ENCODE measurements around the gene CACNA2D2. TPM values are rescaled to one million over a fixed set of nuclear protein-coding genes. Genes with fewer than 3 reads are reported as not detected.

CACNA2D2 gene
- total RNA-seq, 1 donor from 2014 or later = 0.21 TPM

DNA sequence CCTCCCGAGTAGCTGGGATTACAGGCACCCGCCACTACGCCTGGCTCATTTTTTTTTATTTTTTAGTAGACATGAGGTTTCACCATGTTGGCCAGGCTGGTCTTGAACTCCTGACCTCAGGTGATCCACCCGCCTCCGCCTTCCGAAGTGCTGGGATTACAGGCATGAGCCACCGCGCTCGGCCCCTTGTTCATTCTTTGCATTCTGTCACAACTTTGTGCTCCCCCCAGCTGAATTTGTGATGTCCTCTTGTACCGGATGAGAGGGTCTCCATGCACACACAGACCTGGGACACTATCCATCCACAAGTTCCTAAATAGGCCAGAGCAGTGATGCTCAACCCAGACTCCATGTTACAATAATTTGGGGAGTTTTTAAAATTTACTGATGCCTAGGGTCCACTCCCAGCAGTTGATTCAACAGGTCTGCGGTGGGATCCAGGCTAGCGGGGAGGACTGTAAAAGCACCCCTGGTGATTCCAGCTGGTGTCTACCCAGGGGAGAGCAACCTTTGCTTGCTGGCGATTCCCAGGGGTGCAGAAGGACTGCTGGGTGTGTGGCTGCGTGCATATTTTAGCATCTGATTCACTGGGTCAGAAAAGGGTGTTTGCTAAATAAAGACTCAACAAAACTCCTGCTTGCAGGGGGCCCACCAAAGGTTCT is 163.8 kb downstream of the CACNA2D2 start:
- DNase-seq (ENCODE audit: low read depth) = no peak
- Histone ChIP-seq H3K4me3 (ENCODE audit: low read depth, low read length) (no peak overlapping the region), H3K36me3 (ENCODE audit: control insufficient read depth, insufficient read depth, low read length) (no peaks in the 10 kb centered on the region), H3K27me3 (ENCODE audit: control insufficient read depth, insufficient read depth, low read length) (peaks cover 11% of the 10 kb centered on the region)
- TF ChIP-seq, protein P1, sequence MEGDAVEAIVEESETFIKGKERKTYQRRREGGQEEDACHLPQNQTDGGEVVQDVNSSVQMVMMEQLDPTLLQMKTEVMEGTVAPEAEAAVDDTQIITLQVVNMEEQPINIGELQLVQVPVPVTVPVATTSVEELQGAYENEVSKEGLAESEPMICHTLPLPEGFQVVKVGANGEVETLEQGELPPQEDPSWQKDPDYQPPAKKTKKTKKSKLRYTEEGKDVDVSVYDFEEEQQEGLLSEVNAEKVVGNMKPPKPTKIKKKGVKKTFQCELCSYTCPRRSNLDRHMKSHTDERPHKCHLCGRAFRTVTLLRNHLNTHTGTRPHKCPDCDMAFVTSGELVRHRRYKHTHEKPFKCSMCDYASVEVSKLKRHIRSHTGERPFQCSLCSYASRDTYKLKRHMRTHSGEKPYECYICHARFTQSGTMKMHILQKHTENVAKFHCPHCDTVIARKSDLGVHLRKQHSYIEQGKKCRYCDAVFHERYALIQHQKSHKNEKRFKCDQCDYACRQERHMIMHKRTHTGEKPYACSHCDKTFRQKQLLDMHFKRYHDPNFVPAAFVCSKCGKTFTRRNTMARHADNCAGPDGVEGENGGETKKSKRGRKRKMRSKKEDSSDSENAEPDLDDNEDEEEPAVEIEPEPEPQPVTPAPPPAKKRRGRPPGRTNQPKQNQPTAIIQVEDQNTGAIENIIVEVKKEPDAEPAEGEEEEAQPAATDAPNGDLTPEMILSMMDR (IDR thresholded peaks at IDR 0.05; ENCODE audit: insufficient read depth, low read length, poor library complexity, severe bottlenecking) = no peak

DNA sequence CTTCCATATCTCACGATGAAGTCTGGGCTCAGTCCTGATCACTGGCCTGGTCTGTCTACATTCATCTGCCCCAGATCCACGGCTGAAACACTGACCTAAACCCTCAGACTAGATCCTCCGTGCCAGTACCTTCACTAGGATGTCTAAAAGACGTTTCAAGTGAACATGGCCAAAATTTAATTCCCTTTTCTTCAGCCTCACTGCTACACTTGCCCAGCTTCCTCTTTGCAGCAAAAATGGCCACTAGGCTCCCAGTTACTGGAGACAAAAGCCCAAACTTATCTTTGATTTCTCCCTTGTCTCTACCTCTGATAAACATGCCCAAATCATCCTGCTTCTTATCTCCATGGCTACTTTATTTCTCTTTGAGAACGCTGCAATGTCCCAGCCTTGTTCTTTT is 164.5 kb downstream of the CACNA2D2 start:
- DNase-seq (ENCODE audit: low read depth) = no peak
- H3K27me3 ChIP-seq (ENCODE audit: control insufficient read depth, insufficient read depth, low read length) = peaks cover 11% of the 10 kb centered on the region
- TF ChIP-seq, protein P1 (IDR thresholded peaks at IDR 0.05; ENCODE audit: insufficient read depth, low read length, poor library complexity, severe bottlenecking) = no peak
- no peaks in the 10 kb centered on the region for H3K36me3 ChIP-seq (ENCODE audit: control insufficient read depth, insufficient read depth, low read length)
- no peak overlapping the region for H3K4me3 ChIP-seq (ENCODE audit: low read depth, low read length)

DNA sequence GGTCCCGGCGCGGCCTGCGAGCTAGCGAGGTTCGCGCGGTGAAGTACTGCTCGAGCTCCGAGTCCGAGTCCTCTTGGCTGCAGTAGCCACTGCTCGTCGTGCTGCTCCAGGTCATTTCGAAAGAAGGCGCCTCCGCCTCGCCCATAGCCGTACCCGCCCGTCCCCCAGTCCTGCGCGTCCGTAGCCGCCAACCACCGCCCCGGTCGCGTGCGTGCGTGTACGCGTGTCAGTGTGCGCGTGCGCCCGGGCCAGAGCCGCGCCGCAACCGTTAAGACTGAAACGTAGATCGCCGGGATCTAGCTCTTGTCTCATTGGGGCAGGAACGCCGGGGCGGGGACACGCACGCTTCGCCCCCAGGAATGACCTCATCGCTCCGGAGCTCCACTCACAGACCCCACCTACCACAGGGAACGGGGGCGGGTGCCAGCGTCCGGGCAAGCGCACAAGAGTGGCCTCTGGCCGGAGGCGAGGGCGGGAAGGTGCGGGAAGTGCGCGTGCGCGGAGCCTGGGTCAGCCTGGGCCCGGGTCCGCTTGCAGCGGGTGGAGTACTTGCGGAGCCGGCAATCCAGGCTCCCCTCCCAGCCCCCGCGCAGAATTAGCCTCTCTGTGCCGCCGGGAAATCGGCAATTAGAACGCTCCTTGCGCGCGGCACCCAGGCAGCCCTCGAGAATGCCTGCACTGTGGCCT is 166.1 kb downstream of the CACNA2D2 start:
- peaks cover 11% of the 10 kb centered on the region for H3K27me3 ChIP-seq (ENCODE audit: control insufficient read depth, insufficient read depth, low read length)
- peak; percentile 95 for DNase-seq (ENCODE audit: low read depth)
- H3K4me3 ChIP-seq (ENCODE audit: low read depth, low read length) = peak overlapping the region; percentile 74

DNA sequence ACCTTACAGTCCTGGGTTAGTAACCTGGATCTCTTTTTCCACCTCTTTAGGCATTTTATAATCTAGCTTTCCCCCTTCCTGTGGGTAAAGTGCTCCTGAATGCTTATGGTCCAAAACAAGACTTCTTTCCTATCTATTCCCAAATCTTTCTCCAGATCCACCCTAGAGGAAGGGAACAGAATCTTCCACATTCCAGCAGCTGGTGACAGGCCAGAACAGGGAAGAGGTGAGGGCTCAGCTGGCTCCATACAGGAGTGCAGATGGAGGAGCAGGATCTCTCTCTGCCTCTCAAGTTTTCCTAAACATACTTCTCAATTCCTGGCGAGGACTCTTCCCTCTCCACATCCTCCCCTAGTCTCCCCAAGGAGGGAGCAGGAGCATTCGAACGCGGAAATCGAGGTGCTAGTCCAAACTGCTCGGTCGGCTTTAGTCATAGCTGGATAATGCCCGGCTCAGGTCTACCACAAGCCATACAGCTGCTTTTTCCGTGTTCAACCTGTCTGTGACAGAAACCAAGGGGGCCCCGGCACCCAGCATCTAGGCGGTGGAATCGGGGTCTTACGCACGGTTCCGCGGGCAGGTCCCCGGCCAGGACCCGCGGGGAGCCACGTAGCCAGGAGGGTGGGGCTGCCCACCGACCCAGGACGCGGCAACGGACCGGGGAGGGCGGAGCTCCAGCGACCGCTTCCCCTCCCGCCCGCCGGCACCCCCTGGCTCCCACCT is 166.8 kb downstream of the CACNA2D2 start:
- H3K27me3 ChIP-seq (ENCODE audit: control insufficient read depth, insufficient read depth, low read length) = peaks cover 11% of the 10 kb centered on the region
- DNase-seq (ENCODE audit: low read depth) = no peak
- TF ChIP-seq, protein P1 (IDR thresholded peaks at IDR 0.05; ENCODE audit: insufficient read depth, low read length, poor library complexity, severe bottlenecking) = no peak
- H3K36me3 ChIP-seq (ENCODE audit: control insufficient read depth, insufficient read depth, low read length) = no peaks in the 10 kb centered on the region
- H3K4me3 ChIP-seq (ENCODE audit: low read depth, low read length) = peak overlapping the region; percentile 74

More for the DNA sequence above, 166.1 kb downstream of the CACNA2D2 start:
- no peaks in the 10 kb centered on the region for H3K36me3 ChIP-seq (ENCODE audit: control insufficient read depth, insufficient read depth, low read length)
- TF ChIP-seq, protein P1 (IDR thresholded peaks at IDR 0.05; ENCODE audit: insufficient read depth, low read length, poor library complexity, severe bottlenecking) = no peak

DNA sequence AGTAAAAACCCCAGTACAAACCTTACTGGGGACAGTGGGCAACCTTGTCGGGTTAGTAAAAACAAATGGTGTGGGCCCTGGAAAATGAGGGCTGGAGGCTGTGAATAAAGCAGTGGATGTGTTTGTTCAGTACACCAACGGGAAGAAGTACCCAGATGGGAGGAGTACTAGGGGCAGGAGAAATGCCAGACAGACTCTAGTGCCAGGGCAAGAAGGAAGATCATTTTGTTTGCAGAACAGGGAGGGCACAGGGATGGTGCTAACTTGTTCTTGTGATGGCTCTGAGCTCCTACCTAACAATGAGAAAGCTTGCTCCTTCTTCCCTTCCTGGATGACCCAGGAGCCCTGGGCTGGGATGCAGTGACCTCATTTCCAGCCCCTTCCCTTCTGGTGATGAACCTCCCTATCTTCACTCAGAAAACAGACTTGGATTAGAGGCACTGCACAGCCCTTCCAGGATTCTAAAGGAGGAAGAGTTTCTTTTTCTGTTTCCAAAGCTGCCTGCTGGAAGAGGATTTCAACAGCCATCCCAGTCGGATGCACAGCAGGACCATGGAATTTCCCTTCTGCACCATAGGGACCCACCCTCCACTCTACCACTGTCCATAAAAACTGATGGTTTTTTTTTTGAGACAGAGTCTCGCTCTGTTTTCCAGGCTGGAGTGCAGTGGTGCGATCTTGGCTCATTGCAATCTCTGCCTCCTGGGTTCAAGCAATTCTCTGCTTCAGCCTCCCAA is 168.9 kb downstream of the CACNA2D2 start:
- no peak for DNase-seq (ENCODE audit: low read depth)
- Histone ChIP-seq H3K36me3 (ENCODE audit: control insufficient read depth, insufficient read depth, low read length) (peaks cover 1% of the 10 kb centered on the region), H3K27me3 (ENCODE audit: control insufficient read depth, insufficient read depth, low read length) (no peaks in the 10 kb centered on the region), H3K4me3 (ENCODE audit: low read depth, low read length) (no peak overlapping the region)
- TF ChIP-seq, protein P1 (IDR thresholded peaks at IDR 0.05; ENCODE audit: insufficient read depth, low read length, poor library complexity, severe bottlenecking) = no peak

All from kidney epithelial cell (primary cell).